Erythroblast (primary cell): Measurements from ENCODE around the gene LDHAL6B.

Experiments
- GATA1 ChIP-seq: IDR thresholded peaks from 2 replicates; pipeline ENCODE4 v1.6.1; 2011; ENCODE audit warnings: low read depth, mild to moderate bottlenecking, control low read depth, low read length, moderate library complexity
- POLR2A ChIP-seq: IDR thresholded peaks from 2 replicates; pipeline ENCODE4 v1.6.1; 2011; ENCODE audit warnings: mild to moderate bottlenecking, low read length

DNA sequence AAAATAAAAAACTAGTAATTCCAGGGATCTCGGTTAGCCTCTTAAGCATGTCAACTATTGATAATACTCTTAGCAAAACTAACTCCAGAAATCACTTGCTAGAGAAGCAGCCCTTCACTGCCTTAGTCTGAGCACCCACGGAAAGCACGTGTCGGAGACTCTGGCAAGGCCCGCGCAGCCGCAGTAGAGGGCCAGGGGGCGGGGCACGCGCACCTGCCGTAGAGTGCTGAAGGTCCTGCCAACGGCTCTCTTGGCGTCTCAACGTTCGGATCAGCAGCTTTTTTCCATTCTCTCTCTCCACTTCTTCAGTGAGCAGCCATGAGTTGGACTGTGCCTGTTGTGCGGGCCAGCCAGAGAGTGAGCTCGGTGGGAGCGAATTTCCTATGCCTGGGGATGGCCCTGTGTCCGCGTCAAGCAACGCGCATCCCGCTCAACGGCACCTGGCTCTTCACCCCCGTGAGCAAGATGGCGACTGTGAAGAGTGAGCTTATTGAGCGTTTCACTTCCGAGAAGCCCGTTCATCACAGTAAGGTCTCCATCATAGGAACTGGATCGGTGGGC is at the start of gene LDHAL6B:
- TF ChIP-seq POLR2A (no peak), GATA1 (no peak)
